HG03097 (cell line): Measurements from ENCODE around the gene CNTNAP2.

Experiments
- ATAC-seq: cut with Tn5 transposase; IDR thresholded peaks from one replicate; pipeline ENCODE4 v1.9.1; 2021; ENCODE audit not compliant: unreplicated experiment, low FRiP score

CNTNAP2 gene

GRCh38 chr7:146412781-146413180 is 296.2 kb downstream of the CNTNAP2 start:
- ATAC-seq, result no peak

GRCh38 chr7:146414373-146414772 is 297.8 kb downstream of the CNTNAP2 start:
- ATAC-seq, result no peak

GRCh38 chr7:146414937-146415336 is 298.3 kb downstream of the CNTNAP2 start:
- ATAC-seq, result no peak

GRCh38 chr7:146417176-146417575 is 300.6 kb downstream of the CNTNAP2 start:
- no peak for ATAC-seq

GRCh38 chr7:146423446-146423845 is 306.8 kb downstream of the CNTNAP2 start:
- ATAC-seq, result no peak

GRCh38 chr7:146424084-146424483 is 307.5 kb downstream of the CNTNAP2 start:
- no peak for ATAC-seq

GRCh38 chr7:146433501-146433900 is 316.9 kb downstream of the CNTNAP2 start:
- no peak for ATAC-seq

- no peak for ATAC-seq
These were observed 326.5 kb downstream of the CNTNAP2 start for GRCh38 chr7:146443102-146443501.

GRCh38 chr7:146449625-146450024 is 333.0 kb downstream of the CNTNAP2 start:
- ATAC-seq, result no peak

- ATAC-seq, result no peak
These were observed 338.6 kb downstream of the CNTNAP2 start for GRCh38 chr7:146455091-146455655.

GRCh38 chr7:146479040-146479439 is 362.4 kb downstream of the CNTNAP2 start:
- ATAC-seq, result no peak

- no peak for ATAC-seq
These were observed 369.9 kb downstream of the CNTNAP2 start for GRCh38 chr7:146486519-146486918.

GRCh38 chr7:146492017-146492416 is 375.4 kb downstream of the CNTNAP2 start:
- ATAC-seq, result no peak

GRCh38 chr7:146494952-146495596 is 378.5 kb downstream of the CNTNAP2 start:
- ATAC-seq, result no peak

GRCh38 chr7:146496657-146497056 is 380.1 kb downstream of the CNTNAP2 start:
- ATAC-seq, result no peak

- no peak for ATAC-seq
These were observed 383.4 kb downstream of the CNTNAP2 start for GRCh38 chr7:146499970-146500369.

GRCh38 chr7:146503844-146504243 is 387.2 kb downstream of the CNTNAP2 start:
- ATAC-seq, result no peak

- no peak for ATAC-seq
These were observed 393.6 kb downstream of the CNTNAP2 start for GRCh38 chr7:146510088-146510680.

- ATAC-seq, result no peak
These were observed 397.7 kb downstream of the CNTNAP2 start for GRCh38 chr7:146514304-146514703.

GRCh38 chr7:146528581-146528980 is 412.0 kb downstream of the CNTNAP2 start:
- ATAC-seq, result no peak

- ATAC-seq, result no peak
These were observed 423.2 kb downstream of the CNTNAP2 start for GRCh38 chr7:146539836-146540235.

- ATAC-seq, result no peak
These were observed 425.5 kb downstream of the CNTNAP2 start for GRCh38 chr7:146542101-146542500.
